Prostate gland (tissue), 2 donors: ENCODE results near the gene PRKRIP1. TPM values are rescaled to one million over a fixed set of nuclear protein-coding genes. Genes with fewer than 3 reads are reported as not detected.
A peak's percentile ranks its signal among the peaks of the same experiment; 100 is the strongest.
"Not testable (repeated sequence)": the region's sequence is repeated elsewhere in the genome, so short reads cannot be mapped to it uniquely, and the experiment has no call there.

Experiments
- DNase-seq: peaks from one replicate; pipeline ENCODE4 v3.0.0-alpha.2; 2019; ENCODE audit warnings: low spot score
- H3K27ac ChIP-seq, 2 donors: fragments of 200-600 bp; sonication (generic); 2 replicates each; pipeline ENCODE4 v1.5.1; 2017 to 2019
- H3K27me3 ChIP-seq: fragments of 200-600 bp; sonication (generic); replicated peaks from 2 replicates; pipeline ENCODE4 v1.5.1; 2019; ENCODE audit not compliant: insufficient read depth
- H3K36me3 ChIP-seq, 2 donors: fragments of 200-600 bp; sonication (generic); 1 replicate in 1 of 2; 2 replicates in 1 of 2; pipeline versions ENCODE4 v1.5.1 to v1.8.1; 2017 to 2019
- H3K4me1 ChIP-seq: fragments of 200-600 bp; sonication (generic); replicated peaks from 2 replicates; pipeline ENCODE4 v1.5.1; 2019
- H3K4me3 ChIP-seq, 2 donors: fragments of 200-600 bp; sonication (generic); 2 replicates each; pipeline ENCODE4 v1.5.1; 2017 to 2019
- H3K9me3 ChIP-seq: fragments of 200-600 bp; sonication (generic); 2 replicates; pipeline ENCODE4 v1.5.1; 2017
- CTCF ChIP-seq, 4 experiments: fragments of 200-600 bp in 2 of 4; fragments of 450-650 bp in 2 of 4; sonication (generic) in 2 of 4; IDR thresholded peaks; 1 replicate in 3 of 4; 2 replicates in 1 of 4; pipeline ENCODE4 v1.5.1; 2016 to 2019; ENCODE audit warnings: antibody characterized with exemption in 4 of 4, mild to moderate bottlenecking in 2 of 4, moderate library complexity in 2 of 4
- POLR2A ChIP-seq: fragments of 450-650 bp; IDR thresholded peaks from one replicate; pipeline ENCODE4 v1.6.1; 2016; ENCODE audit warnings: antibody characterized with exemption, mild to moderate bottlenecking
- POLR2AphosphoS5 ChIP-seq: sonication (generic); formaldehyde crosslinking; IDR thresholded peaks from one replicate; pipeline ENCODE4 v1.6.1; 2017; ENCODE audit warnings: antibody characterized with exemption
- WGBS: methylation state at CpG from one replicate; pipeline ENCODE4 v1.1.5; 2018; 5-methylcytosine and 5-hydroxymethylcytosine counted together
- intact Hi-C: fragments of 100-400 bp; cut with DNase I; formaldehyde crosslinking; loops from one replicate; pipeline ENCODE4 v1.14.2; 2022
- total RNA-seq, 2 donors: library from RNA; depleted of rRNA; stranded (reverse); fragments of >200 nt; gene quantifications; one replicate each; pipeline ENCODE4 v1.1.0, GENCODE V29; 2016

Gene PRKRIP1
- total RNA-seq, 2 donors from 2014 or later: 31.6 to 50.1 TPM

GRCh38 chr7:102376964-102377466, 19.1 kb upstream of the PRKRIP1 start:
- DNase-seq: no peak
- H3K27me3 ChIP-seq: no peaks in the 10 kb centered on the region
- no peak overlapping the region for H3K4me3 ChIP-seq
- 89% methylated on average over 6 of the region's 6 CpGs for WGBS
- TF ChIP-seq POLR2AphosphoS5: no peak
- TF ChIP-seq POLR2A: no peak
- TF ChIP-seq CTCF (IDR thresholded peaks at IDR 0.05): no peak
- H3K9me3 ChIP-seq: no peaks in the 10 kb centered on the region
- H3K36me3 ChIP-seq: peaks cover 0 to 10% of the 10 kb centered on the region in 2 donors
- intact Hi-C loops: no loop called here
- no peaks in the 10 kb centered on the region for H3K4me1 ChIP-seq
- no peak overlapping the region for H3K27ac ChIP-seq

GRCh38 chr7:102380837-102381236, 15.3 kb upstream of the PRKRIP1 start:
- H3K9me3 ChIP-seq, DNase-seq, H3K4me1 ChIP-seq, intact Hi-C loops, H3K36me3 ChIP-seq, H3K27ac ChIP-seq, H3K4me3 ChIP-seq, H3K27me3 ChIP-seq: not testable (repeated sequence)
- WGBS: 80% methylated on average over 8 of the region's 8 CpGs

- intact Hi-C loops, H3K9me3 ChIP-seq, DNase-seq, H3K36me3 ChIP-seq, H3K4me3 ChIP-seq, H3K4me1 ChIP-seq, H3K27me3 ChIP-seq, H3K27ac ChIP-seq: not testable (repeated sequence)
- WGBS: 83% methylated on average over 7 of the region's 7 CpGs
Observed at GRCh38 chr7:102381696-102382425, 14.3 kb upstream of the PRKRIP1 start.

- H3K4me1 ChIP-seq: no peaks in the 10 kb centered on the region
- WGBS: 92% methylated on average over 6 of the region's 6 CpGs
- no peak for TF ChIP-seq POLR2AphosphoS5
- DNase-seq: no peak
- H3K27ac ChIP-seq: no peak overlapping the region
- intact Hi-C loops: no loop called here
- no peak overlapping the region for H3K4me3 ChIP-seq
- no peaks in the 10 kb centered on the region for H3K9me3 ChIP-seq
- H3K36me3 ChIP-seq: no peaks in the 10 kb centered on the region
- H3K27me3 ChIP-seq: no peaks in the 10 kb centered on the region
Observed at GRCh38 chr7:102387064-102387463, 9.1 kb upstream of the PRKRIP1 start.

- Histone ChIP-seq H3K4me1 (no peaks in the 10 kb centered on the region), H3K27me3 (no peaks in the 10 kb centered on the region), H3K27ac (no peak overlapping the region), H3K36me3 (no peaks in the 10 kb centered on the region), H3K4me3 (no peak overlapping the region), H3K9me3 (no peaks in the 10 kb centered on the region)
- 70% methylated on average over 3 of the region's 3 CpGs for WGBS
- no peak for DNase-seq
- intact Hi-C loops: loop anchor here (2.0 kb wide), 1 partner anchor 109 kb away; no protein-coding TSS in a partner anchor
- TF ChIP-seq POLR2AphosphoS5 (no peak), CTCF (IDR thresholded peaks at IDR 0.05) (no peak), POLR2A (no peak)
Observed at GRCh38 chr7:102389810-102390209, 6.4 kb upstream of the PRKRIP1 start.

- intact Hi-C loops: loop anchor here (2.0 kb wide), 1 partner anchor 110 kb away; no protein-coding TSS in a partner anchor
- peak; percentile 75 for DNase-seq
- 69% methylated on average over 12 of the region's 12 CpGs for WGBS
- H3K4me3 ChIP-seq: no peak overlapping the region
- no peaks in the 10 kb centered on the region for H3K9me3 ChIP-seq
- no peaks in the 10 kb centered on the region for H3K27me3 ChIP-seq
- TF ChIP-seq POLR2A (no peak), CTCF (IDR thresholded peaks at IDR 0.05) (peak; percentile 81 to 92 (median 91)), POLR2AphosphoS5 (peak; percentile 49)
- no peaks in the 10 kb centered on the region for H3K36me3 ChIP-seq
- H3K4me1 ChIP-seq: no peaks in the 10 kb centered on the region
- H3K27ac ChIP-seq: no peak overlapping the region
Observed at GRCh38 chr7:102390697-102391484, 5.3 kb upstream of the PRKRIP1 start.
